SK-N-SH (cell line): ENCODE data around the gene CDC25A.

Source experiments
- CTCF ChIP-seq: fragments of 200-600 bp; sonication (generic); IDR thresholded peaks from 2 replicates; pipeline ENCODE4 v1.6.1; 2017; ENCODE audit warnings: antibody characterized with exemption, mild to moderate bottlenecking, moderate library complexity
- FOXM1 ChIP-seq: IDR thresholded peaks from 2 replicates; pipeline ENCODE4 v1.4.0; 2012; ENCODE audit warnings: low read depth, mild to moderate bottlenecking
- GABPA ChIP-seq: IDR thresholded peaks from 2 replicates; pipeline ENCODE4 v1.4.0; 2012; ENCODE audit warnings: low read depth, mild to moderate bottlenecking
- GATA2 ChIP-seq: sonication (generic); formaldehyde crosslinking; IDR thresholded peaks from 2 replicates; pipeline ENCODE4 v1.5.0; 2020; ENCODE audit warnings: mild to moderate bottlenecking, missing genetic modification reagents
- JUND ChIP-seq: IDR thresholded peaks from 2 replicates; pipeline ENCODE4 v1.4.0; 2012
- MXI1 ChIP-seq: IDR thresholded peaks from 2 replicates; pipeline ENCODE4 v1.6.1; 2012; ENCODE audit warnings: mild to moderate bottlenecking, low read depth, low read length, improper control_type of control experiment
- PBX3 ChIP-seq: IDR thresholded peaks from 2 replicates; pipeline ENCODE4; 2012
- POLR2AphosphoS5 ChIP-seq: IDR thresholded peaks from 2 replicates; pipeline ENCODE4 v1.6.1; 2012; ENCODE audit warnings: low read depth, low read length
- TAF1 ChIP-seq: IDR thresholded peaks from 2 replicates; pipeline ENCODE4 v1.6.1; 2012; ENCODE audit warnings: low read depth, mild to moderate bottlenecking, low read length, moderate library complexity, borderline replicate concordance

- TF ChIP-seq PBX3 (no peak), CTCF (no peak), MXI1 (no peak), FOXM1 (no peak), POLR2AphosphoS5 (no peak), TAF1 (no peak), GATA2 (CRISPR knock-in tag) (no peak), GABPA (no peak), JUND (no peak)
Measured at GRCh38 chr3:48141604-48142137, 46.5 kb downstream of the CDC25A start.
